B cell (primary cell): ENCODE data around the gene DNAH10. TPM values are rescaled to one million over a fixed set of nuclear protein-coding genes. Genes with fewer than 3 reads are reported as not detected.

Experiments
- ATAC-seq: fragments of 200-7000 bp; cut with Tn5 transposase; one replicate; pipeline ENCODE4 v1.10.0; 2021; ENCODE audit warnings: low read depth, mild to moderate bottlenecking, moderate number of reproducible peaks, moderate library complexity
- CTCF ChIA-PET: fragments of 350-600 bp; sonication (Branson Sonifier 250); formaldehyde crosslinking; loops from one replicate; lab custom pipeline; 2021; ENCODE audit warnings: antibody characterized with exemption, inconsistent platforms; lab: Charles Lee
- POLR2A ChIA-PET: fragments of 350-600 bp; sonication (Branson Sonifier 250); formaldehyde crosslinking; loops from one replicate; lab custom pipeline; 2021; ENCODE audit warnings: antibody characterized with exemption; lab: Charles Lee
- DNase-seq: peaks from one replicate; pipeline ENCODE4 v3.0.0; 2013
- H2AFZ ChIP-seq: 2 replicates; pipeline ENCODE4 v1.6.1; 2012; ENCODE audit warnings: mild to moderate bottlenecking, low read depth, low read length; ENCODE audit not compliant: insufficient read depth, poor library complexity, severe bottlenecking
- H3K27ac ChIP-seq, 2 donors: 1 replicate in 1 of 2; 2 replicates in 1 of 2; pipeline ENCODE4 v1.5.1; 2012 to 2013; ENCODE audit warnings: low read length in 2 of 2, mild to moderate bottlenecking in 2 of 2, moderate library complexity in 1 of 2
- H3K27me3 ChIP-seq, 4 experiments: fragments of 200-600 bp in 1 of 4; sonication (generic) in 1 of 4; replicated peaks in 1 of 4; 1 replicate in 2 of 4; 2 replicates in 2 of 4; pipeline versions ENCODE4 v1.6.1 to v1.7.0; 2013 to 2016; ENCODE audit warnings: low read length in 3 of 4, mild to moderate bottlenecking in 2 of 4, mixed read lengths in 1 of 4, moderate library complexity in 1 of 4; ENCODE audit not compliant: insufficient read depth in 4 of 4, control insufficient read depth in 3 of 4; ENCODE audit errors: control extremely low read depth in 1 of 4
- H3K36me3 ChIP-seq, 2 experiments: replicated peaks in 1 of 2; 1 replicate in 1 of 2; 2 replicates in 1 of 2; pipeline versions ENCODE4 v1.6.1 to v1.7.1; 2013; ENCODE audit warnings: low read length in 1 of 2; ENCODE audit not compliant: insufficient read depth in 2 of 2, control insufficient read depth in 1 of 2; ENCODE audit errors: control extremely low read depth in 1 of 2, extremely low read depth in 1 of 2
- H3K4me1 ChIP-seq, 2 donors: fragments of 200-600 bp in 1 of 2; sonication (generic) in 1 of 2; 1 replicate in 1 of 2; 2 replicates in 1 of 2; pipeline versions ENCODE4 v1.5.1 to v1.6.1; 2013 to 2017; ENCODE audit warnings: low read length in 2 of 2; ENCODE audit not compliant: control insufficient read depth in 2 of 2, insufficient read depth in 2 of 2
- H3K4me2 ChIP-seq: replicated peaks from 2 replicates; pipeline ENCODE3; 2012; ENCODE audit warnings: mild to moderate bottlenecking, low read depth, low read length; ENCODE audit not compliant: poor library complexity, severe bottlenecking
- H3K4me3 ChIP-seq, 5 experiments: fragments of 200-600 bp in 1 of 5; sonication (generic) in 1 of 5; 1 replicate in 3 of 5; 2 replicates in 2 of 5; pipeline versions ENCODE4 v1.5.1 to v1.7.0; 2011 to 2016; ENCODE audit warnings: low read length in 4 of 5, mild to moderate bottlenecking in 4 of 5, low read depth in 2 of 5, control low read depth in 1 of 5, moderate library complexity in 1 of 5; ENCODE audit not compliant: insufficient read depth in 1 of 5; ENCODE audit errors: control extremely low read depth in 1 of 5, extremely low read depth in 1 of 5
- H3K79me2 ChIP-seq: fragments of 200-600 bp; sonication (generic); one replicate; pipeline ENCODE4 v1.6.0; 2016; ENCODE audit warnings: low read length; ENCODE audit not compliant: control insufficient read depth, insufficient read depth
- H3K9ac ChIP-seq: fragments of 200-600 bp; sonication (generic); 2 replicates; pipeline ENCODE4 v1.6.1; 2017; ENCODE audit warnings: mild to moderate bottlenecking, low read length, moderate library complexity
- H3K9me3 ChIP-seq, 3 donors: one replicate each; pipeline versions ENCODE4 v1.6.1 to v1.7.1; 2013; ENCODE audit warnings: low read length in 2 of 3; ENCODE audit not compliant: control insufficient read depth in 2 of 3, insufficient read depth in 1 of 3; ENCODE audit errors: control extremely low read depth in 1 of 3
- H4K20me1 ChIP-seq: 2 replicates; pipeline ENCODE4 v1.6.0; 2012; ENCODE audit warnings: mild to moderate bottlenecking, low read length; ENCODE audit not compliant: insufficient read depth, control insufficient read depth, poor library complexity, severe bottlenecking
- H3K27ac Mint-ChIP-seq: one replicate; pipeline ENCODE4 v1.8.0; 2021; ENCODE audit warnings: mixed read lengths
- H3K27me3 Mint-ChIP-seq: one replicate; pipeline ENCODE4 v1.8.0; 2021; ENCODE audit warnings: mixed read lengths
- H3K4me1 Mint-ChIP-seq: one replicate; pipeline ENCODE4 v1.8.0; 2021; ENCODE audit warnings: mixed read lengths
- H3K4me3 Mint-ChIP-seq: one replicate; pipeline ENCODE4 v1.8.0; 2021; ENCODE audit warnings: mixed read lengths
- H3K9me3 Mint-ChIP-seq: one replicate; pipeline ENCODE4 v1.8.0; 2022; ENCODE audit warnings: mixed read lengths; ENCODE audit not compliant: insufficient read depth
- EZH2 ChIP-seq: IDR thresholded peaks from 2 replicates; pipeline ENCODE4 v1.6.1; 2012; ENCODE audit warnings: borderline replicate concordance, low read depth, mild to moderate bottlenecking, moderate library complexity, low read length; ENCODE audit not compliant: insufficient read depth, poor library complexity, severe bottlenecking
- WGBS: methylation state at CpG from one replicate; pipeline ENCODE4 v1.1.5; 2013; ENCODE audit warnings: missing lambda C conversion rate; ENCODE audit not compliant: insufficient coverage; 5-methylcytosine and 5-hydroxymethylcytosine counted together
- intact Hi-C: fragments of 100-400 bp; cut with micrococcal nuclease; formaldehyde crosslinking; loops from one replicate; pipeline ENCODE4 v1.10.0; 2022
- polyA plus RNA-seq: library from polyadenylated mRNA; depleted of rRNA; stranded (reverse); fragments of >200 nt; gene quantifications from 2 replicates; pipeline ENCODE4 v1.2.3, GENCODE V29; 2012
- total RNA-seq, 2 donors: library from RNA; stranded (reverse); fragments of 120-200 nt in 1 of 2; gene quantifications; 1 replicate in 1 of 2; 2 replicates in 1 of 2; pipeline versions ENCODE4 v1.2.3 to v1.2.4, GENCODE V29; 2013 to 2022
- TF ChIP-seq, protein P1 (sequence below): fragments of 200-600 bp; IDR thresholded peaks from one replicate; pipeline ENCODE4 v1.8.0; 2022; ENCODE audit warnings: antibody characterized with exemption, mild to moderate bottlenecking

Gene DNAH10
- total and polyA plus RNA-seq, 2 donors (not counting 1 experiment from before 2014, with no cell fraction given) = 0.24 to 0.99 TPM

DNA sequence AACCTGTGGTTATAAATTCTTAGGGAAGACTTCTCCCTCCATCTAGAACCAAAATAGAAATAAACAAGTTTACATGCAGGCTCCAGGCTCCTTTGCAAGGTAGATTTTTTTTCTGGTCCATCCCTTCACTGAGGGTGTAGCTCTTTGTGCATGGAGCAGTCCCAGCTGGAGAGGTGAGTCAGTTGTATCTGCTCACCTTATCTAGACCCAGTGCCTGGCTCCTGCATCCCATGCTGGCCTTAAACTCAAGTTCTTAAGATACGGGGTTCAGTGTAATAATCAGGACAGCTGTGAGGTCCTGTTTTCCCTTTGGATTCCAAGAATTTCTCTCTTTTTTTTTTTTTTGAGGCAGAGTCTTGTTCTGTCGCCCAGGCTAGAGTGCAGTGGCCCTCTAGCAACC lies 35.1 kb upstream of the DNAH10 start:
- no peak overlapping the region for H3K4me3 ChIP-seq
- ATAC-seq = no peak
- Mint-ChIP-seq H3K4me1 (peaks cover 10% of the 10 kb centered on the region), H3K9me3 (no peaks in the 10 kb centered on the region), H3K27me3 (no peaks in the 10 kb centered on the region), H3K4me3 (no peak overlapping the region), H3K27ac (no peak overlapping the region)
- peaks cover 7 to 19% of the 10 kb centered on the region in 2 donors for H3K4me1 ChIP-seq
- no peak overlapping the region for H3K9ac ChIP-seq
- H3K27ac ChIP-seq = no peak overlapping the region
- WGBS = no CpG with 5 or more reads among the region's 2 CpGs
- peaks cover 6% of the 10 kb centered on the region for H3K79me2 ChIP-seq
- no peak overlapping the region for H3K4me2 ChIP-seq
- ChIA-PET CTCF (no interaction called here), POLR2A (no interaction called here)
- no peak for DNase-seq
- H3K27me3 ChIP-seq = no peaks in the 10 kb centered on the region
- intact Hi-C loops = no loop called here
- no peak for TF ChIP-seq EZH2
- TF ChIP-seq, protein P1, sequence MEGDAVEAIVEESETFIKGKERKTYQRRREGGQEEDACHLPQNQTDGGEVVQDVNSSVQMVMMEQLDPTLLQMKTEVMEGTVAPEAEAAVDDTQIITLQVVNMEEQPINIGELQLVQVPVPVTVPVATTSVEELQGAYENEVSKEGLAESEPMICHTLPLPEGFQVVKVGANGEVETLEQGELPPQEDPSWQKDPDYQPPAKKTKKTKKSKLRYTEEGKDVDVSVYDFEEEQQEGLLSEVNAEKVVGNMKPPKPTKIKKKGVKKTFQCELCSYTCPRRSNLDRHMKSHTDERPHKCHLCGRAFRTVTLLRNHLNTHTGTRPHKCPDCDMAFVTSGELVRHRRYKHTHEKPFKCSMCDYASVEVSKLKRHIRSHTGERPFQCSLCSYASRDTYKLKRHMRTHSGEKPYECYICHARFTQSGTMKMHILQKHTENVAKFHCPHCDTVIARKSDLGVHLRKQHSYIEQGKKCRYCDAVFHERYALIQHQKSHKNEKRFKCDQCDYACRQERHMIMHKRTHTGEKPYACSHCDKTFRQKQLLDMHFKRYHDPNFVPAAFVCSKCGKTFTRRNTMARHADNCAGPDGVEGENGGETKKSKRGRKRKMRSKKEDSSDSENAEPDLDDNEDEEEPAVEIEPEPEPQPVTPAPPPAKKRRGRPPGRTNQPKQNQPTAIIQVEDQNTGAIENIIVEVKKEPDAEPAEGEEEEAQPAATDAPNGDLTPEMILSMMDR = no peak
- H2AFZ ChIP-seq = no peak overlapping the region
- no peaks in the 10 kb centered on the region for H4K20me1 ChIP-seq
- no peaks in the 10 kb centered on the region for H3K9me3 ChIP-seq
- H3K36me3 ChIP-seq = peaks cover 16 to 70% of the 10 kb centered on the region in 2 experiments

DNA sequence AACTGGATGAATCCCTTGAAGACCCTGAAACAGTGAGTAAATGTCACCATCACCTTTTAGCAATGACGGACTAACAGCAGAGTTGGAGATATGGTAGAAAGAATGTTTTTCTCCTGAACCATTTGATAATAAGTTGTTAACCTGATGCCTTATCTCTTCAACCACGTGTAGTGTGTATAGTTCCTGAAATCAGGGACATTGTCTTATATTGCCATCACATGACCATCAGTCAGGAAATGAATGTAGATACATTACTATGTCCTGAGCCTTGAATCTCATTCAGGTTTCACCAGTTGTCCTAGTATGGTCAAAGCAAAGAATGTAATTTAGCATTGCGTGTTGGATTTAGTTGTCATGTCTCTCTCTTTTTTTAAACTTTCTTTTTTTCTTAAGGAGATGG lies 34.2 kb upstream of the DNAH10 start:
- Mint-ChIP-seq H3K9me3 (no peaks in the 10 kb centered on the region), H3K27me3 (no peaks in the 10 kb centered on the region), H3K4me3 (no peak overlapping the region), H3K4me1 (peaks cover 10% of the 10 kb centered on the region), H3K27ac (no peak overlapping the region)
- no peak for ATAC-seq
- H3K27ac ChIP-seq = no peak overlapping the region
- H3K4me3 ChIP-seq = no peak overlapping the region
- CTCF ChIA-PET = no interaction called here
- peaks cover 7 to 16% of the 10 kb centered on the region in 2 donors for H3K4me1 ChIP-seq
- H3K36me3 ChIP-seq = peaks cover 16 to 67% of the 10 kb centered on the region in 2 experiments
- no peaks in the 10 kb centered on the region for H4K20me1 ChIP-seq
- DNase-seq = no peak
- no peak overlapping the region for H3K9ac ChIP-seq
- WGBS = no CpG with 5 or more reads among the region's 3 CpGs
- no peaks in the 10 kb centered on the region for H3K27me3 ChIP-seq
- POLR2A ChIA-PET = no interaction called here
- H2AFZ ChIP-seq = no peak overlapping the region
- TF ChIP-seq, protein P1 = no peak
- TF ChIP-seq EZH2 = no peak
- no peak overlapping the region for H3K4me2 ChIP-seq
- H3K9me3 ChIP-seq = no peaks in the 10 kb centered on the region
- H3K79me2 ChIP-seq = peaks cover 6% of the 10 kb centered on the region
- intact Hi-C loops = no loop called here
